ENCODE data around the gene ANK3.

Gene ANK3

DNA sequence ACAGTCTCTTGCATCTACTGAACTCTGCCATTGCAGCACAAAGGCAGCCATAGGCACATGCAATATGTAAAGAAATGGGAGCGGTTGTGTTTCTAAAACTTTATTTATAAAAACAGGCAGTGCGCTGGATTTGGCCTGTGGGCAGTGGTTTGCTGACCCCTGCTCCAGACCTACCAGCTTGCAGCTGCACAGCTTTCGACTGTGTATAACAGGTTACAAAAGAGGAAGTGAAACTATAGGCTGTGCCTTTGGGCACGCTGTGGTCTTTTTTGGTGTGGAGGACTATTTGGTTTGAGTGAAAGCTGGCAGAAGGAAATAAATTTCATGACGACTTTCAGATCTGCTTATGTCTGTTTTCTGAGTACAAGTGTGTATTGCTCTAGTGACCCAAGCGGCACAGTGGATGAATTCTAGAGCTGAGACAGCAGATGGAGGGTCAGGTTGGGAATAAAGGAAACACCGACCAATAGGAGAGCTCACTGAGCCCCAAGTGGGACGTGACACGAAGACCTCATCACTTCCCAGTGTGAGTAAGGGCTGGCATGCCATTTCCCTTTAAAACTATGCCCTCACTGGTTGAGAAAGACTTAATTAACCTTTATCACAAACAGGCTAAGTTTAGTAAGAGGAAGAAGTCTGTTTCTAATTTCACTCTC lies 152.7 kb downstream of the ANK3 start:
- DNase-seq (ENCODE audit: low read depth in 1 of 2, low spot score in 1 of 2) = no peak

GRCh38 chr10:60235001-60235400 lies 154.7 kb downstream of the ANK3 start:
- no peak for DNase-seq (ENCODE audit: low read depth in 1 of 2, low spot score in 1 of 2)

GRCh38 chr10:60234551-60234950 lies 155.1 kb downstream of the ANK3 start:
- no peak for DNase-seq (ENCODE audit: low read depth in 1 of 2, low spot score in 1 of 2)

GRCh38 chr10:60230892-60231291 lies 158.8 kb downstream of the ANK3 start:
- DNase-seq (ENCODE audit: low read depth in 1 of 2, low spot score in 1 of 2) = no peak

GRCh38 chr10:60224066-60224705 lies 165.5 kb downstream of the ANK3 start:
- DNase-seq (ENCODE audit: low read depth in 1 of 2, low spot score in 1 of 2) = no peak

GRCh38 chr10:60222047-60222446 lies 167.6 kb downstream of the ANK3 start:
- DNase-seq (ENCODE audit: low read depth in 1 of 2, low spot score in 1 of 2) = no peak

DNA sequence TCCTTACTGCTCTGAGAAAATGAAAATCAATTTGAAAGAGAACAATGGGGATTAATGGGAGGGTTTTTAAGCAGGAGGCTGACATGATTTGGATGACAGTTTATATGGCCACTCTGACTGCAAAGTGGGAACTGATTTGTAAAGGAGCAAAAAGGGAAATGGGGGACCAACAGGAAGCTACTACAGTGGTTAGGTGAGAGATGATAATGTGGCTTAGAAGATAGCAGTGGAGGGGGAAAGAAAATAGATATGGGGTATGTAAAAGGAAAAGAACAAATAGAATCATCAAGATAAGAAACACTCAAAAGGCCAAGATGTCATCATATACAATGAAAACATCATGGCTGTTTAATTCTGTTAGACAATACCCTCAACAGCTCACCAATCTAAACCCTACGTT lies 177.5 kb downstream of the ANK3 start:
- DNase-seq (ENCODE audit: low read depth in 1 of 2, low spot score in 1 of 2) = no peak

DNA sequence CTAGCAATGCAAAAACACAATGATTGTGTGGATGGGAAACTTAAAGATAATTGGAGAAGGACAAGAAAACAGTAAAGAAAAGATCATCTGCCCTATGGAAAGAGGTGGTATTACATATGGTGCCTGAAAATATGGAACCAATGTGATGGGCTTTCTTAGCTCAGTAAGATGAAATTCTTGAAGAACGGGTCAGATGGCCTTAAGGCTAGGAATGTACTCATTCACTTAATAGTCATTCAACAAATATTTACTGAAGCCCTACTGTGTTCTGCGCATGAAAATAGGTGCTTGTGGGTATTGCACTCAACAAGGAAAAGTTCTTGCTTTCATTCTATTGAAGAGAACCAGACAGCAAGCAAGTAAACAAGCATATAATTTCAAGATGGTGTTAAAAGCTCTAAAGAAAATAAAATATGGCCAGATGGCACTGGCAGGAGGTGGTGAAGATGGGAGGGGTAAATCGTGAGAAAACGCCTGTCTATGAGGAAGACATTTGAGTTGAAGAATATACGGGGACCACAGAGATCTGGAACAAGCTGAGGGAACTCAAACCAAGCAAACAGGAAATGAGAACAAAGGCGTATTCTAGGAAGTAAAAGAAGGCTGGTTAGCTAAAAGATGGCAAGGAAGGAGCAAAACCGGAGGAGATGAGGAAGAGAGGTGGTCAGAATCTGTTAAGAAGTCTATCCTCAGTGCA lies 179.7 kb downstream of the ANK3 start:
- no peak for DNase-seq (ENCODE audit: low read depth in 1 of 2, low spot score in 1 of 2)

DNA sequence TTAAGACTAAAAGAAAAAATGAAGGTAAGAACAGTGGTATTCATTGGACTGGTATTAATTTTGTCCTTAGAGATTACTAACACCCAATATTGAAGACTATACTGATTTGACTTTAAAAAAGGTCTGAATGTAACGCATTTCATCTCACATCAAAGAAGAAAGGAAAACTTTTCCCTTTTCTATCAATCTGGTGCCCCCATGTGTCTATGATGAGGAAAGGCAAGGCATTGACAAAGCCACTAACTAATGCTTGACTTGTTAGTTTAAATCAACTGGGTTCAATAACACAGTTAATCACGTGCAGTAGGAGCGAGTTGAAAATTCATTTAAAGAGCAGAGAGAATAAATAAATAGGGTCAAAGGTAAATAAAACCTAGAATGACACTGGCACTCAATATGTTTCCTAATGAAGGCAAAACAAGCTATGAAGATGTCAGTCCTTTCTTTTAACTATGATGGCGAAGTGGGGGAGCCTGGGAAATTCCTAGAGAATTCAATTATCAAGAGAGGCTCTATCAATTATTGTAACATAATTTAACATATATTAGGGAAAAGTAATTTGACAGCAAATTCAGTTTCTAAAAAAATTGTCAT lies 180.9 kb downstream of the ANK3 start:
- no peak for DNase-seq (ENCODE audit: low read depth in 1 of 2, low spot score in 1 of 2)

- DNase-seq (ENCODE audit: low read depth in 1 of 2, low spot score in 1 of 2) = no peak
Observed at GRCh38 chr10:60207894-60208293, 181.8 kb downstream of the ANK3 start.

DNA sequence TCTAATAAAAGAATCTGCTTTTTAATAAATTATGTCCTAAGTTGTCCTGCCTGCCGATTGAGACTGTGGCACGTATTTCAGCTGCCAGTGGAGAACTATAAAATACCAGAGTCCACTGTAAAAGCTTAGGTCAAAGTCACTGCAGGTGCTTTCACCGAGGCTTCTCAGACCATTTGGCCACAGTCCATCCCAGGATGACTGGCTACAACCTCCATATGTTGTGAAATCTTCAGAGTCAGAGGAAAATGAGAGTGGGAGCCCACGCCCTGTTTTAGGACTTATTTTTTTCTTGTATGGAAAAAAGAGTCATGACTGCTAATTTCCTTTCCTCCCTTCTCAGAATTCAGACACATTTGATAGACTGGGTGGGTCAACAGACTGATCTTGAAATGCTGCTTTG lies 182.9 kb downstream of the ANK3 start:
- no peak for DNase-seq (ENCODE audit: low read depth in 1 of 2, low spot score in 1 of 2)

DNA sequence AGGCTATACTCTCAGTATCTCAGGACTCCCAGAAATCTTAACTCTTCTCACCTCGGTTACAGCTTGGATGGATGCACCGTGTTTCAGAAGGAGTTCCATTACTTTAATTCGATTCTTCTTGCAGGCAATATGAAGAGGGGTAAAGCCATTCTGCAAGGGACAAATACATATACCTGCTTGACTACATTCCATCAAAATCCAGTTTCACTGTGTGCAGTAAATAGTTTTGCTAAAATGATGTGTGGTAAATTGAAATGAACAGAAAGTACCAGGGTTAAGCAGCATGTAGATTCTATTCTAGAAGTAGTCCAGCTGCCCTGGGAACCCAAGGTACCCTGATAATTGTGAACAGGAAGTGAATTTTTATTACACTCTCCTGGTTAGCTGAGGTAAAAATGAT lies 183.9 kb downstream of the ANK3 start:
- DNase-seq (ENCODE audit: low read depth in 1 of 2, low spot score in 1 of 2) = no peak

GRCh38 chr10:60203993-60204618 lies 185.6 kb downstream of the ANK3 start:
- DNase-seq (ENCODE audit: low read depth in 1 of 2, low spot score in 1 of 2) = no peak

DNA sequence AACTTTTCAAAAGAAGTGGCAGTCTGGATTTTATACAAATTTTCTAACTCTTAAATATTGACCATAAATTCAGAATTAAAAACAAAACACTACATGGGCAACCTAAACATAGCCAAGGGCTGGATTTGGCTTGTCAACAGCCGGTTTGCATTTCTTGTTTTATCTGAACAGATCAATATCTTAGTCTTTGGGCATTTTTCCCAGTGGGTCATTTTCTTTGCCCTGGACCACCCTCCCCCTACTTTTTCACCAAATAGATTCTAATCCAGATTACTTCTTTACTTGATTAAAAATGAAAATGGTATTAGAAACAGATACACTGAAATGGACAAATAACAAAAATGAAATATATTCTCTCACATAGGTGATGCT lies 189.0 kb downstream of the ANK3 start:
- DNase-seq (ENCODE audit: low read depth in 1 of 2, low spot score in 1 of 2) = no peak

- DNase-seq (ENCODE audit: low read depth in 1 of 2, low spot score in 1 of 2) = no peak
Observed at GRCh38 chr10:60200012-60200681, 189.5 kb downstream of the ANK3 start.

DNA sequence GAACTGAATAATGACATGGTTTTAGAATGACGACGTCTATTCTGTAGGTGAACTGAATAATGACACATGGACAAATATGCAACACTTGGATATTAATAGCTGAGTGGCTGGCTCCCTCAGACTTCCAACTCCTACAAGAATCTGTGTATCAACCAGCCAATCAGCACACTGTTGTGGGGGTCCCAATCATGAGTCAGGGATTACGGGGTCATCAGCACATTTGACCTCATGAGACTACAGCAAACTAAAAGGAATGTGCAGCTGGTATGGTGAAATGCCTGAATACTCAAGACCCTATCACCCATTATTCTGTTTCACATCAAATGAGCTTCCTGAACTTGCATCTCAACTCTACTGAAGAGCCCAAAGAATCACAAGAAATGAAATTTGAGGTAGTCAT lies 192.5 kb downstream of the ANK3 start:
- DNase-seq (ENCODE audit: low read depth in 1 of 2, low spot score in 1 of 2) = no peak

- no peak for DNase-seq (ENCODE audit: low read depth in 1 of 2, low spot score in 1 of 2)
Observed at GRCh38 chr10:60194421-60194820, 195.3 kb downstream of the ANK3 start.

DNA sequence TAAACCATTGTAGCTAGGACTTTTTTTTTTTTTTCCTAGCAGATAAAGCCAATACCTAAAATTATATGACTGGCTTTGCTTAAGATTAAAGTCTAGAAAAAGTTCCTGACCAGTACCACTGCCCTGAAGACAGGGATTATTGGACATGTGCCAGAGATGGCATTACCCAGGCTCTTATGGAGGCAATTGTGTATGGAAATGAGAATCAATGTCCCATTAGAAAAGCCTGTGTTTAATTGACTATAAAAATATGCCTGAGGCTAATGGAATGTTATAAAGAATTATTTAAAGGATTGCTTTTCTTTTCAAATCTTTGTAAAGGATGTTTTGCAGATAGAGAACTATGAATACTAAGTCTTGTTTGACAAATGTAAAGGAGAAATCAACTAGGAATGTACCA lies 196.7 kb downstream of the ANK3 start:
- no peak for DNase-seq (ENCODE audit: low read depth in 1 of 2, low spot score in 1 of 2)

GRCh38 chr10:60189861-60190475 lies 199.7 kb downstream of the ANK3 start:
- DNase-seq (ENCODE audit: low read depth in 1 of 2, low spot score in 1 of 2) = no peak

DNA sequence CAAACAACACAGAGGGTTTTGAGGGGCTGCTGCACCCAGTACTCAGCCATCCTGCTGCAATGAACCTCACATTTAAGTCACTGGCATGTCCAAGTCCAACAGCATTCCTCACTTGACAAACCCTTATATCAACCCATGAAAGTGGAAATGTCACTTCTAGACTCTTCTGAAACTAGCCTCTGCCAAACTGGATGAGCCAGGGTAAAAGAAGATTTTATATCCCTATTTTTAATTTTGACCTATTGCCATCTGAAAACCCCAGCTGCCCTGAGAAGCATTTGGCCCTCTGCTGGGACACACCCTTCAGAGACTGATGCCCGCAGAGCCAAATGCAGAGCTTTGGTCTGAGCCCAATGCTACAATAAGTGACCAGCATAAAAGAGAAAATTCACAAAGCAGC lies 201.1 kb downstream of the ANK3 start:
- no peak for DNase-seq (ENCODE audit: low read depth in 1 of 2, low spot score in 1 of 2)

DNA sequence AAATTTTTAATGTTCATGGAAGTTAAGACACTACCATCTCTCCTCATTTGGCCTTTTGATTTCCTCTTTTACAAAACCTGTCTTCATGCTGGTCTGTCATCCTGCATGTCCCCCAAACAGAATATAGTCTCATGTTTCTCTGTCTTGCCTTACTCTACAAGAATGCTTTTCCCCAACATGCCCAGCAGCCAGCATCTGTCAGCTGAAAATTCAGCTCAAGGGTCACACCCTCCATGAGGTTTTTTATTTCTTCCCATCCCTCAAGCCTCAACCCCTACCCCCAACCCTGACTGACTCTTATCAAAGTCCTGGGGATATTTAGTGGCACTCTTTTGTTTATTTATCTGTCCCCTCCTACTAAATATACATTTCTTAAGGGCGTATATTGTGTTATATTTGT lies 202.0 kb downstream of the ANK3 start:
- DNase-seq (ENCODE audit: low read depth in 1 of 2, low spot score in 1 of 2) = no peak

Data from stimulated activated CD4-positive, alpha-beta T cell treated with anti-CD3 and anti-CD28 coated beads, Interleukin-15, amount 100 ng/mL, for 1 hour (primary cell).